IMR-90 (cell line): ENCODE data around the gene NPFFR1. TPM values are rescaled to one million over a fixed set of nuclear protein-coding genes. Genes with fewer than 3 reads are reported as not detected.

ENCODE experiments used
- ATAC-seq: fragments of 200-7000 bp; cut with Tn5 transposase; 2 replicates; pipeline ENCODE4 v1.9.1; 2020; ENCODE audit warnings: low read depth, mild to moderate bottlenecking, moderate library complexity
- BruUV-seq: library from RNA; stranded (reverse); fragments of 400-500 nt; replicated peaks from 2 replicates; lab custom pipeline; 2021; lab: Mats Ljungman, UMichigan
- CTCF ChIA-PET: fragments of 300-600 bp; formaldehyde crosslinking; extraction: SDS; loops from one replicate; lab custom pipeline; 2021; ENCODE audit warnings: antibody characterized with exemption; lab: Yijun Ruan, JAX
- POLR2A ChIA-PET: fragments of 300-600 bp; sonication (Branson Sonifier 250); formaldehyde crosslinking; loops from one replicate; lab custom pipeline; 2022; ENCODE audit warnings: antibody characterized with exemption; ENCODE audit not compliant: unreplicated experiment; lab: Charles Lee
- DNase-seq: peaks from one replicate; pipeline ENCODE4 v3.0.0; 2013
- H2AFZ ChIP-seq: replicated peaks from 2 replicates; pipeline ENCODE3; 2013; ENCODE audit warnings: low read length, mild to moderate bottlenecking; ENCODE audit not compliant: poor library complexity
- H2AK5ac ChIP-seq: 2 replicates; pipeline ENCODE4 v1.6.1; 2013; ENCODE audit warnings: low read depth, low read length, inconsistent platforms
- H2AK9ac ChIP-seq: replicated peaks from 2 replicates; pipeline ENCODE3; 2013; ENCODE audit warnings: mild to moderate bottlenecking, low read depth, low read length, moderate library complexity; ENCODE audit not compliant: poor library complexity
- H2BK120ac ChIP-seq: 2 replicates; pipeline ENCODE4 v1.6.1; 2013; ENCODE audit warnings: low read depth, low read length, inconsistent platforms
- H2BK15ac ChIP-seq: 3 replicates; pipeline ENCODE4 v1.6.1; 2013; ENCODE audit warnings: low read depth, low read length, inconsistent platforms
- H2BK20ac ChIP-seq: 2 replicates; pipeline ENCODE4 v1.6.1; 2013; ENCODE audit warnings: low read depth, mild to moderate bottlenecking, inconsistent platforms, low read length, moderate library complexity
- H2BK5ac ChIP-seq: 2 replicates; pipeline ENCODE4 v1.6.1; 2013; ENCODE audit warnings: mild to moderate bottlenecking, low read depth, low read length, inconsistent platforms; ENCODE audit not compliant: poor library complexity, severe bottlenecking
- H3K14ac ChIP-seq: replicated peaks from 2 replicates; pipeline ENCODE4 v1.6.1; 2013; ENCODE audit warnings: low read depth, low read length, inconsistent platforms
- H3K18ac ChIP-seq: 2 replicates; pipeline ENCODE4 v1.6.1; 2013; ENCODE audit warnings: low read depth, low read length, control low read depth
- H3K23ac ChIP-seq: 2 replicates; pipeline ENCODE4 v1.6.1; 2013; ENCODE audit warnings: low read depth, low read length, inconsistent platforms
- H3K27ac ChIP-seq: 2 replicates; pipeline ENCODE4 v1.5.1; 2013; ENCODE audit warnings: mild to moderate bottlenecking, control low read depth, low read length; ENCODE audit not compliant: insufficient read depth
- H3K27me3 ChIP-seq: 2 replicates; pipeline ENCODE4 v1.6.1; 2013; ENCODE audit warnings: low read length; ENCODE audit not compliant: control insufficient read depth, insufficient read depth
- H3K36me3 ChIP-seq: 2 replicates; pipeline ENCODE4 v1.6.1; 2013; ENCODE audit warnings: low read length, mixed read lengths; ENCODE audit not compliant: control insufficient read depth, insufficient read depth
- H3K4ac ChIP-seq: 2 replicates; pipeline ENCODE4 v1.6.1; 2013; ENCODE audit warnings: low read depth, low read length, inconsistent platforms
- H3K4me1 ChIP-seq: 2 replicates; pipeline ENCODE4 v1.6.1; 2013; ENCODE audit warnings: low read length, mixed read lengths; ENCODE audit not compliant: control insufficient read depth, insufficient read depth
- H3K4me2 ChIP-seq: 2 replicates; pipeline ENCODE4 v1.6.1; 2013; ENCODE audit warnings: low read depth, mild to moderate bottlenecking, control low read depth, low read length, moderate library complexity
- H3K4me3 ChIP-seq: 2 replicates; pipeline ENCODE4 v1.5.1; 2013; ENCODE audit warnings: low read depth, mild to moderate bottlenecking, control low read depth, low read length, moderate library complexity; ENCODE audit not compliant: insufficient read depth
- H3K56ac ChIP-seq: 2 replicates; pipeline ENCODE4 v1.6.1; 2013; ENCODE audit warnings: low read length, inconsistent platforms; ENCODE audit not compliant: insufficient read depth; ENCODE audit errors: extremely low read depth
- H3K79me1 ChIP-seq, 2 experiments: 2 replicates each; pipeline ENCODE4 v1.6.1; 2013; ENCODE audit warnings: low read length in 2 of 2, inconsistent platforms in 1 of 2, low read depth in 1 of 2
- H3K9ac ChIP-seq: 2 replicates; pipeline ENCODE4 v1.6.1; 2013; ENCODE audit warnings: low read depth, low read length, control low read depth
- H3K9me1 ChIP-seq: 2 replicates; pipeline ENCODE4 v1.6.1; 2013; ENCODE audit warnings: low read length, inconsistent platforms; ENCODE audit not compliant: insufficient read depth
- H3K9me3 ChIP-seq: 2 replicates; pipeline ENCODE4 v1.6.1; 2013; ENCODE audit warnings: low read length; ENCODE audit not compliant: control insufficient read depth, insufficient read depth
- H4K20me1 ChIP-seq: 2 replicates; pipeline ENCODE4 v1.6.1; 2013; ENCODE audit warnings: low read length, inconsistent platforms; ENCODE audit not compliant: insufficient read depth
- H4K5ac ChIP-seq: 2 replicates; pipeline ENCODE4 v1.6.1; 2013; ENCODE audit warnings: mild to moderate bottlenecking, low read depth, low read length, control low read depth
- H4K8ac ChIP-seq, 2 experiments: 2 replicates each; pipeline ENCODE4 v1.6.1; 2013; ENCODE audit warnings: low read depth in 2 of 2, low read length in 2 of 2, control low read depth in 1 of 2, inconsistent platforms in 1 of 2
- H4K91ac ChIP-seq: 2 replicates; pipeline ENCODE4 v1.6.1; 2013; ENCODE audit warnings: low read depth, low read length, inconsistent platforms; ENCODE audit not compliant: insufficient read depth
- CEBPB ChIP-seq: IDR thresholded peaks from 2 replicates; pipeline ENCODE4 v1.6.1; 2012; ENCODE audit warnings: low read depth, low read length, improper control_type of control experiment
- CHD1 ChIP-seq: IDR thresholded peaks from 2 replicates; pipeline ENCODE4 v1.6.1; 2012; ENCODE audit warnings: low read depth, low read length, improper control_type of control experiment
- CTCF ChIP-seq: conservative IDR thresholded peaks from 2 replicates; pipeline ENCODE4 v1.5.1; 2012; ENCODE audit warnings: mild to moderate bottlenecking, low read depth, low read length, improper control_type of control experiment
- ELK1 ChIP-seq: fragments of 150-350 bp; IDR thresholded peaks from 2 replicates; pipeline ENCODE4 v1.6.1; 2016; ENCODE audit warnings: low read depth, mild to moderate bottlenecking, low read length, moderate library complexity, borderline replicate concordance
- FOS ChIP-seq: fragments of 150-350 bp; IDR thresholded peaks from 2 replicates; pipeline ENCODE4 v1.6.1; 2016; ENCODE audit warnings: low read depth, low read length
- MAZ ChIP-seq: IDR thresholded peaks from 2 replicates; pipeline ENCODE4 v1.6.1; 2012; ENCODE audit warnings: low read depth, mild to moderate bottlenecking, low read length, improper control_type of control experiment, moderate library complexity, borderline replicate concordance
- NFE2L2 ChIP-seq: fragments of 150-350 bp; IDR thresholded peaks from 2 replicates; pipeline ENCODE4 v1.6.1; 2016; ENCODE audit warnings: low read depth, mild to moderate bottlenecking, low read length
- POLR2A ChIP-seq: IDR thresholded peaks from 2 replicates; pipeline ENCODE4 v1.6.1; 2012; ENCODE audit warnings: mild to moderate bottlenecking, low read depth, low read length
- RAD21 ChIP-seq: IDR thresholded peaks from 2 replicates; pipeline ENCODE4 v1.6.1; 2012; ENCODE audit warnings: low read length, improper control_type of control experiment
- RCOR1 ChIP-seq: IDR thresholded peaks from 2 replicates; pipeline ENCODE4 v1.6.1; 2012; ENCODE audit warnings: mild to moderate bottlenecking, low read length, improper control_type of control experiment; ENCODE audit not compliant: insufficient replicate concordance
- RFX5 ChIP-seq: IDR thresholded peaks from 2 replicates; pipeline ENCODE4 v1.8.0; 2012; ENCODE audit warnings: low read depth, mild to moderate bottlenecking, low read length, moderate library complexity
- WGBS, 2 experiments: methylation state at CpG; one replicate each; pipeline versions ENCODE4 v1.1.5 to v1.1.7; 2013; ENCODE audit warnings: missing lambda C conversion rate in 2 of 2; ENCODE audit not compliant: insufficient read length in 1 of 2; ENCODE audit errors: extremely low coverage in 2 of 2; 5-methylcytosine and 5-hydroxymethylcytosine counted together
- dilution Hi-C: fragments of 300-500 bp; cut with HindIII; formaldehyde crosslinking; loops from one replicate; pipeline ENCODE4 v1.14.3; 2018; ENCODE audit warnings: low sequenced_read_pairs; ENCODE audit not compliant: unreplicated experiment
- in situ Hi-C: fragments of 300-500 bp; cut with MboI; formaldehyde crosslinking; loops from 3 replicates; pipeline ENCODE4 v1.14.3; 2019; ENCODE audit warnings: low sequenced_read_pairs, inconsistent platforms, mixed read lengths
- intact Hi-C: fragments of 100-400 bp; cut with micrococcal nuclease; formaldehyde crosslinking; loops from 2 replicates; pipeline ENCODE4 v1.10.0; 2022
- polyA plus RNA-seq, 3 experiments: library from polyadenylated mRNA; depleted of rRNA; stranded (reverse); fragments of >200 nt; gene quantifications; 2 replicates each; pipeline ENCODE4 v1.2.3, GENCODE V29; 2012; ENCODE audit warnings: low replicate concordance in 1 of 3
- total RNA-seq: library from RNA; depleted of rRNA; stranded (reverse); fragments of >200 nt; gene quantifications from 2 replicates; pipeline ENCODE4 v1.2.3, GENCODE V29; 2012

The NPFFR1 gene
- total and polyA plus RNA-seq, 2 of the 4 experiments (the other 2 are of a cell fraction), result not detected

- no peak for TF ChIP-seq CHD1
- TF ChIP-seq NFE2L2, result no peak
- no peak for TF ChIP-seq FOS
- TF ChIP-seq RFX5, result no peak
- TF ChIP-seq MAZ, result no peak
- no peak for TF ChIP-seq POLR2A
- TF ChIP-seq CEBPB, result no peak
- TF ChIP-seq ELK1, result no peak
- no peak for TF ChIP-seq RAD21
- TF ChIP-seq RCOR1, result no peak
- no peak for TF ChIP-seq CTCF
- intact Hi-C loops (no loop called here), in situ Hi-C loops (no loop called here), dilution Hi-C loops (no loop called here)
- H2BK5ac ChIP-seq, result no peak overlapping the region
- CTCF ChIA-PET, result interaction anchor here (0.6 to 1.0 kb wide), 2 partner anchors 106 to 112 kb away, joined by 3 read pairs; no protein-coding TSS in a partner anchor
- H3K4me3 ChIP-seq, result no peak overlapping the region
- no peak overlapping the region for H3K18ac ChIP-seq
- no peak overlapping the region for H2AK5ac ChIP-seq
- no peak overlapping the region for H4K91ac ChIP-seq
- ATAC-seq (no peak), DNase-seq (no peak)
- no peak overlapping the region for H3K56ac ChIP-seq
- BruUV-seq, result no TSS peak
- H4K8ac ChIP-seq, result no peak overlapping the region
- H3K27me3 ChIP-seq, result peaks cover 19% of the 10 kb centered on the region
- H2AK9ac ChIP-seq, result no peak overlapping the region
- H2BK120ac ChIP-seq, result no peak overlapping the region
- no peak overlapping the region for H3K23ac ChIP-seq
- H2BK20ac ChIP-seq, result no peak overlapping the region
- H3K9me1 ChIP-seq, result no peaks in the 10 kb centered on the region
- H3K4me2 ChIP-seq, result no peak overlapping the region
- H2BK15ac ChIP-seq, result no peak overlapping the region
- no peak overlapping the region for H3K9ac ChIP-seq
- H3K14ac ChIP-seq, result no peak overlapping the region
- peaks cover 12% of the 10 kb centered on the region; the same call in 1 of the 2 replicates for H3K9me3 ChIP-seq
- no CpG with 5 or more reads among the region's 1 CpG for WGBS, 2 experiments
- H4K20me1 ChIP-seq, result no peaks in the 10 kb centered on the region
- H3K79me1 ChIP-seq, result no peaks in the 10 kb centered on the region
- no peak overlapping the region for H3K4ac ChIP-seq
- no peak overlapping the region for H3K27ac ChIP-seq
- POLR2A ChIA-PET, result no interaction called here
- H2AFZ ChIP-seq, result no peak overlapping the region
- H3K4me1 ChIP-seq, result no peaks in the 10 kb centered on the region; the same call in 1 of the 2 replicates
- H3K36me3 ChIP-seq, result no peaks in the 10 kb centered on the region
- no peak overlapping the region for H4K5ac ChIP-seq
Observed at GRCh38 chr10:70258216-70258615, 25.6 kb downstream of the NPFFR1 start.
